ENCODE measurements around the gene SCN9A.
"Not testable (repeated sequence)": the region's sequence is repeated elsewhere in the genome, so short reads cannot be mapped to it uniquely, and the experiment has no call there.

SCN9A gene

GRCh38 chr2:166376488-166376828, 714 bp upstream of the SCN9A start:
- in situ Hi-C loops (cut with MboI; ENCODE audit: low sequenced_read_pairs): no loop called here

GRCh38 chr2:166375195-166375735, 479 bp downstream of the SCN9A start:
- in situ Hi-C loops (cut with MboI; ENCODE audit: low sequenced_read_pairs): no loop called here

- in situ Hi-C loops (cut with MboI; ENCODE audit: low sequenced_read_pairs): no loop called here
These were observed 1.8 kb downstream of the SCN9A start for GRCh38 chr2:166373951-166374350.

- in situ Hi-C loops (cut with MboI; ENCODE audit: low sequenced_read_pairs): no loop called here
These were observed 2.2 kb downstream of the SCN9A start for GRCh38 chr2:166373539-166373938.

GRCh38 chr2:166373105-166373504, 2.6 kb downstream of the SCN9A start:
- in situ Hi-C loops (cut with MboI; ENCODE audit: low sequenced_read_pairs): no loop called here

- in situ Hi-C loops (cut with MboI; ENCODE audit: low sequenced_read_pairs): no loop called here
These were observed 3.7 kb downstream of the SCN9A start for GRCh38 chr2:166372046-166372445.

- in situ Hi-C loops (cut with MboI; ENCODE audit: low sequenced_read_pairs): no loop called here
These were observed 9.8 kb downstream of the SCN9A start for GRCh38 chr2:166365803-166366420.

- in situ Hi-C loops (cut with MboI; ENCODE audit: low sequenced_read_pairs): no loop called here
These were observed 10.5 kb downstream of the SCN9A start for GRCh38 chr2:166365239-166365638.

- in situ Hi-C loops (cut with MboI; ENCODE audit: low sequenced_read_pairs): no loop called here
These were observed 11.1 kb downstream of the SCN9A start for GRCh38 chr2:166364476-166365161.

- in situ Hi-C loops (cut with MboI; ENCODE audit: low sequenced_read_pairs): no loop called here
These were observed 14.2 kb downstream of the SCN9A start for GRCh38 chr2:166361351-166362153.

GRCh38 chr2:166360906-166361305, 14.8 kb downstream of the SCN9A start:
- in situ Hi-C loops (cut with MboI; ENCODE audit: low sequenced_read_pairs): no loop called here

GRCh38 chr2:166360426-166360825, 15.3 kb downstream of the SCN9A start:
- in situ Hi-C loops (cut with MboI; ENCODE audit: low sequenced_read_pairs): no loop called here

- in situ Hi-C loops (cut with MboI; ENCODE audit: low sequenced_read_pairs): not testable (repeated sequence)
These were observed 17.8 kb downstream of the SCN9A start for GRCh38 chr2:166357950-166358321.

GRCh38 chr2:166357068-166357949, 18.4 kb downstream of the SCN9A start:
- in situ Hi-C loops (cut with MboI; ENCODE audit: low sequenced_read_pairs): no loop called here

- in situ Hi-C loops (cut with MboI; ENCODE audit: low sequenced_read_pairs): no loop called here
These were observed 24.4 kb downstream of the SCN9A start for GRCh38 chr2:166351319-166351718.

GRCh38 chr2:166350525-166350924, 25.2 kb downstream of the SCN9A start:
- in situ Hi-C loops (cut with MboI; ENCODE audit: low sequenced_read_pairs): no loop called here

- in situ Hi-C loops (cut with MboI; ENCODE audit: low sequenced_read_pairs): no loop called here
These were observed 31.2 kb downstream of the SCN9A start for GRCh38 chr2:166344286-166345113.

GRCh38 chr2:166343467-166343866, 32.3 kb downstream of the SCN9A start:
- in situ Hi-C loops (cut with MboI; ENCODE audit: low sequenced_read_pairs): no loop called here

GRCh38 chr2:166341426-166341825, 34.3 kb downstream of the SCN9A start:
- in situ Hi-C loops (cut with MboI; ENCODE audit: low sequenced_read_pairs): no loop called here

- in situ Hi-C loops (cut with MboI; ENCODE audit: low sequenced_read_pairs): no loop called here
These were observed 36.9 kb downstream of the SCN9A start for GRCh38 chr2:166338831-166339339.

All from HL-60/S4 treated with phorbol 12-myristate 13-acetate at 8.2 ng/mL for 4 days and 3 days (cell line).